Esophagus squamous epithelium (tissue), 5 donors: ENCODE results near the gene PYGM. TPM values are rescaled to one million over a fixed set of nuclear protein-coding genes. Genes with fewer than 3 reads are reported as not detected.
A peak's percentile ranks its signal among the peaks of the same experiment; 100 is the strongest.

Experiments used
- DNase-seq: peaks from one replicate; lab custom pipeline; 2025; lab: John Stamatoyannopoulos, UW
- H3K27ac ChIP-seq, 4 donors: fragments of 200-600 bp; sonication (generic); one replicate each; pipeline ENCODE4 v1.5.1; 2016 to 2019; ENCODE audit warnings: mild to moderate bottlenecking in 1 of 4
- H3K27me3 ChIP-seq, 4 donors: fragments of 200-600 bp; sonication (generic); 1 replicate in 3 of 4; 2 replicates in 1 of 4; pipeline versions ENCODE4 v1.5.1 to v1.6.0; 2017 to 2021; ENCODE audit warnings: antibody characterized with exemption in 1 of 4
- H3K36me3 ChIP-seq, 3 donors: fragments of 200-600 bp; sonication (generic); one replicate each; pipeline ENCODE4 v1.5.1; 2016 to 2019
- H3K4me1 ChIP-seq, 3 donors: fragments of 200-600 bp; sonication (generic); one replicate each; pipeline ENCODE4 v1.5.1; 2017 to 2019
- H3K4me3 ChIP-seq, 4 donors: fragments of 200-600 bp; sonication (generic); 1 replicate in 3 of 4; 2 replicates in 1 of 4; pipeline ENCODE4 v1.5.1; 2016 to 2019; ENCODE audit warnings: mild to moderate bottlenecking in 2 of 4, moderate library complexity in 1 of 4
- H3K9me3 ChIP-seq, 3 donors: fragments of 200-600 bp; sonication (generic); one replicate each; pipeline ENCODE4 v1.5.1; 2016 to 2019
- POLR2A ChIP-seq, 4 donors: fragments of 450-650 bp; IDR thresholded peaks; one replicate each; pipeline ENCODE4 v1.6.1; 2017; ENCODE audit warnings: antibody characterized with exemption in 4 of 4, mild to moderate bottlenecking in 4 of 4, moderate library complexity in 3 of 4
- WGBS, 2 donors: methylation state at CpG; one replicate each; pipeline ENCODE4 v1.1.5; 2018; 5-methylcytosine and 5-hydroxymethylcytosine counted together
- intact Hi-C: fragments of 100-400 bp; cut with DNase I; formaldehyde crosslinking; loops from one replicate; pipeline ENCODE4 v1.15.0; 2022
- total RNA-seq, 4 donors: library from RNA; depleted of rRNA; stranded (reverse); fragments of >200 nt; gene quantifications; one replicate each; pipeline ENCODE4 v1.1.0, GENCODE V29; 2016
- TF ChIP-seq, protein P1 (sequence below), 6 experiments: fragments of 450-650 bp in 4 of 6; fragments of 200-600 bp in 2 of 6; sonication (generic) in 2 of 6; IDR thresholded peaks; one replicate each; pipeline ENCODE4 v1.5.1; 2016 to 2019; ENCODE audit warnings: antibody characterized with exemption in 6 of 6, mild to moderate bottlenecking in 4 of 6, moderate library complexity in 4 of 6
- donor health status: DM: yes; HTN: yes; CAD: no.

Gene PYGM
- total RNA-seq, 4 donors from 2014 or later: 0.27 to 0.95 (median 0.39) TPM

DNA sequence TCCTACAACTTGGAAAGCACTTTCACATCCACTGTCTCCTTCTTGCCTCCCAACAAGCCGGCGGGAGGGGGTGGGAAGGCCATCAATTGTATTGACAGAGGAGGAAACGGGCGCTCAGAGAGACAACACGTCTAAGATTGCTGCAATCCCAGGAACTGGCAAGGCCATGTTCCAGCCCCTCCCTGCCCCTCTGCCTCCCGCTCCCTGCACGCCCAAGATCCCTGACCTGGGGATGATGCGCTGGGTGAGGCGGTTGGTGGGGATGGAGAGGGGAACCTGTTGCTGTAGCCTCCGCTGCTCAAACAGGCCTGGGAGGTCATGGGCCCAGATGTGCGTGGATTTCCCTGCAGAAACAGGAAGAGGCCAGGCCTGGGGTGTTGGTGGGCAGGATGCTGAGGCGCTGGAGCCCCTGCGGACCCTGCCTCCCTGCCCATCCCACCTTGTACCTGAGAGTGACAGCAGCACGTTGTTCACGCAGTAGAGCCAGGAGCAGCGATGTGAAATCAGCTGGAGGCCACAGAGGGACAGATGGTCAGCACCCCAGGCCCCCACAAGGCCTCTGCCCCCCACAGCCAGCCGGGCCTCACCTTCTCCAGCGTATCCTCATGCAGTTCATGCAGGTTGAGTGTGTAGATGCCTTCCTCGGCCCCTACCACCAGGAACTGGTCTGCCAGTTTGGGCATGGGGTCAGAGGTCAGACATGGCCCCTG lies 36.4 kb upstream of the PYGM start:
- Histone ChIP-seq H3K4me3 (no peak overlapping the region), H3K27ac (no peak overlapping the region), H3K36me3 (peaks cover 0 to 23% (median 0%) of the 10 kb centered on the region in 3 donors), H3K9me3 (no peaks in the 10 kb centered on the region), H3K4me1 (peaks cover 0 to 2% (median 0%) of the 10 kb centered on the region in 3 donors), H3K27me3 (no peaks in the 10 kb centered on the region)
- 69 to 87% methylated on average over 9 of the region's 19 CpGs for WGBS, 2 donors
- TF ChIP-seq, protein P1, sequence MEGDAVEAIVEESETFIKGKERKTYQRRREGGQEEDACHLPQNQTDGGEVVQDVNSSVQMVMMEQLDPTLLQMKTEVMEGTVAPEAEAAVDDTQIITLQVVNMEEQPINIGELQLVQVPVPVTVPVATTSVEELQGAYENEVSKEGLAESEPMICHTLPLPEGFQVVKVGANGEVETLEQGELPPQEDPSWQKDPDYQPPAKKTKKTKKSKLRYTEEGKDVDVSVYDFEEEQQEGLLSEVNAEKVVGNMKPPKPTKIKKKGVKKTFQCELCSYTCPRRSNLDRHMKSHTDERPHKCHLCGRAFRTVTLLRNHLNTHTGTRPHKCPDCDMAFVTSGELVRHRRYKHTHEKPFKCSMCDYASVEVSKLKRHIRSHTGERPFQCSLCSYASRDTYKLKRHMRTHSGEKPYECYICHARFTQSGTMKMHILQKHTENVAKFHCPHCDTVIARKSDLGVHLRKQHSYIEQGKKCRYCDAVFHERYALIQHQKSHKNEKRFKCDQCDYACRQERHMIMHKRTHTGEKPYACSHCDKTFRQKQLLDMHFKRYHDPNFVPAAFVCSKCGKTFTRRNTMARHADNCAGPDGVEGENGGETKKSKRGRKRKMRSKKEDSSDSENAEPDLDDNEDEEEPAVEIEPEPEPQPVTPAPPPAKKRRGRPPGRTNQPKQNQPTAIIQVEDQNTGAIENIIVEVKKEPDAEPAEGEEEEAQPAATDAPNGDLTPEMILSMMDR (IDR thresholded peaks at IDR 0.05): no peak
- no peak for TF ChIP-seq POLR2A (IDR thresholded peaks at IDR 0.05)
- no peak for DNase-seq
- intact Hi-C loops: no loop called here

DNA sequence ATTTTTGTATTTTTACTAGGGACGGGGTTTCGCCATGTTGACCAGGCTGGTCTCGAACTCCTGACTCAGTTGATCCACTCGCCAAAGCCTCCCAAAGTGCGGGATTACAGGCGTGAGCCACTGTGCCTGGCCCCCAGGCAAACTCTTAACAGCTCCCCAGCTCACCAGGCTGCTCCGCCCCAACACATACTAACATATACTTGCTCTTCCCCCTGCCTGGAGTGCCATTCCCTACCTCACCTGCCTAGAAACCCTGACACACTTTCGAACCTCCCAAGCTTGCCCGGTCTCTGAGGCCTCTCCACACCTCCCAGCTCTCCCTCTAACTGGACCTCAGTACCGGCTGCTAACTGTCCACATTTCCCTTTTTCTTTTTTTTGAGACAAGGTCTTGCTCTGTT lies 34.8 kb upstream of the PYGM start:
- Histone ChIP-seq H3K27ac (no peak overlapping the region), H3K4me1 (no peaks in the 10 kb centered on the region), H3K36me3 (peaks cover 0 to 33% (median 0%) of the 10 kb centered on the region in 3 donors), H3K9me3 (no peaks in the 10 kb centered on the region), H3K27me3 (no peaks in the 10 kb centered on the region), H3K4me3 (no peak overlapping the region)
- WGBS, 2 donors: 82 to 95% methylated on average over 7 to 10 of the region's 10 CpGs
- intact Hi-C loops: no loop called here
- no peak for DNase-seq
- TF ChIP-seq POLR2A (IDR thresholded peaks at IDR 0.05): no peak

DNA sequence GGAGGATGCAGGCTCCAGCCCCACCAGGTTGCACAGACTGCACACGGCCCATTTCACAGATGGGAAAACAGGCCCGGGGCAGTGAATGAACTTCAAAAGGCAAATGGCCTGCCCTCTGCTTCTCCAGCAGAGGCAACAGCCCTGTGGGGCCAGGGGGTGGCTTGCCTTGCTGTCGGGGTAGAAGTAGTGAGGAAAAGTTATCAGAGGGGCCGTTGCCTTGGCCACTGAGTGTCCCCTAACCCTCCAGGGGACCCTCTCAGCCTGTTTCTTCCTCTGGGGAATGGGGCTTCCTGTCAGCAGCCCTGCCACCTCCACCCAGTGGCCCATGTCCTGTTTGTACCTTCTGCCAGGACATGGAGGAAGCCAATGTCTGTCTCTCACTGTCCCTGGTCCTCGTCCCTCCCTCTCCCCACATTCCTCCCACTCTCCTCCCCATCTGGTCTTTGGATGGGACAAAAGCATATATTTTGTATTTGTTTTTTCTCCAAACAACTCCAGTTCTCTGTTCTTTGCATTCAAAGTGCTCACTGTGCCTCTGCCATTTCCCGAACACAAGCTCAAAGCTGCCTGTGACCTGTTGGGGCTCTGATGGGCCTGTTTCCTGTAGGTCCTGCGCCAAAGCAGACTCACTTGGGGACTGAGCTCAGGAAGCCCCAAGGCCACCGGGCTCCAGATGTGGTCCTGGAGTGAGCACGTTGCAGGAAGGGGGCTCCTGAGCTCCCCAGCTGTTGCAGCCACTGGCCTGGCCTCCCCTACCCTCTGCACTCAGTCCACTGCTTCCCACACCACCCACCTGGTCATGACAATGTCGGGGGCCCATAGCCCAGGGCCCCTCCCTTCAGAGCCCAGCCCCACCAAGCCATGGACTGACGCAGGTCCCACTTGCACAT lies 33.7 kb upstream of the PYGM start:
- no peaks in the 10 kb centered on the region for H3K27me3 ChIP-seq
- intact Hi-C loops: no loop called here
- TF ChIP-seq, protein P1 (IDR thresholded peaks at IDR 0.05): no peak
- TF ChIP-seq POLR2A (IDR thresholded peaks at IDR 0.05): no peak
- no peak for DNase-seq
- 63 to 72% methylated on average over 9 to 10 of the region's 11 CpGs for WGBS, 2 donors
- peak overlapping the region in 2 of 4 donors; percentile 14 to 21 for H3K27ac ChIP-seq
- peaks cover 0 to 40% (median 0%) of the 10 kb centered on the region in 3 donors for H3K36me3 ChIP-seq
- no peak overlapping the region for H3K4me3 ChIP-seq
- H3K9me3 ChIP-seq: no peaks in the 10 kb centered on the region
- H3K4me1 ChIP-seq: no peaks in the 10 kb centered on the region

DNA sequence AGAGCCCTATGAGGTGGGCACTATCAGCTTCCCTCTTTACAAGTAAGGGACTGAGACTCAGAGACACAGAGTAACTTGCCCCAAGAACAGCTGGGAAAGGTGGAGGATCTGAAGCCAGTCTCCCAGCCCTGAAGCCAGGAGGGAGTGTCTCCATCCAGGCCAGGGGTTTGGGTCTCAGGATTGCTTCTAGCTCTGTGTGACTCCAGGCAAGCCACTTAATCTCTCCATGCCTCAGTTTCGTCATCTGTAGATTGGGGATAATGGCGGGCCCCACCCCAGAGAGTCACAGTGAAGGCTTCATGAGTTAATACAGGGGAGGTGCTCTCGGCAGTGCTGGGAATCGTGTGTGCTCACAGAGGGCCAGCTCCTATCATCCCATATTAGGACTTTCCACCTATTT lies 32.7 kb upstream of the PYGM start:
- WGBS, 2 donors: 75% methylated on average over 3 of the region's 4 CpGs; no CpG with 5 or more reads in 1 of the 2 donors
- Histone ChIP-seq H3K36me3 (peaks cover 0 to 34% (median 0%) of the 10 kb centered on the region in 3 donors), H3K27me3 (no peaks in the 10 kb centered on the region), H3K4me1 (peaks cover 0 to 4% (median 0%) of the 10 kb centered on the region in 3 donors), H3K9me3 (no peaks in the 10 kb centered on the region), H3K4me3 (no peak overlapping the region), H3K27ac (no peak overlapping the region)
- intact Hi-C loops: no loop called here
- TF ChIP-seq POLR2A (IDR thresholded peaks at IDR 0.05): no peak
- TF ChIP-seq, protein P1 (IDR thresholded peaks at IDR 0.05): no peak
- no peak for DNase-seq

DNA sequence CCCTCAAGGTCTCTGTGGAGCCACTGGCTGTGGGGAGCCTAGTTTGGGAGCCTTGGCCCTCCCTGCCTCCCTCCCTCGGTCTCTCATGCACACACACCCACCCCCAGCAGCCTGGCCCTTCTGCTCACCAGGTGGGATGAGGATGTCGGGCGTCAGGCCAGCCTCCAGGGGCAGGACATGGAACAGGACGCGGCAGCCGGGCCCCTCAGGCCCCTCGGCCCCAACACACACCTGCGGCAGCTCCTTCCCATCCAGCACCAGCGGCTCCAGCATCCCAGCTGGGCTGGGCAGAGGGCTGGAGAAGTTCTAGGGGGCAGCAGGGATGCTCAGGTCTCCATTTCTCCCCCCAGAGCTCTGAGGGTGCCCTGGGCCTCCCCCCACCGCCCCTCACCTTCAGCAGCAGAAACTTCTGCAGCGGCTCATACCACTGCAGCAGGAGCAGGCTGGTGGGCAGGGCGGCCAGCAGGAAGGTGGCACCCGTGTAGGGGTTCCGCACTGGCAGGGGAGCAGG lies 32.1 kb upstream of the PYGM start:
- intact Hi-C loops: no loop called here
- DNase-seq: no peak
- Histone ChIP-seq H3K27ac (no peak overlapping the region), H3K4me1 (peaks cover 0 to 6% (median 0%) of the 10 kb centered on the region in 3 donors), H3K4me3 (no peak overlapping the region), H3K36me3 (peaks cover 0 to 28% (median 0%) of the 10 kb centered on the region in 3 donors), H3K27me3 (no peaks in the 10 kb centered on the region), H3K9me3 (no peaks in the 10 kb centered on the region)
- TF ChIP-seq, protein P1 (IDR thresholded peaks at IDR 0.05): no peak
- TF ChIP-seq POLR2A (IDR thresholded peaks at IDR 0.05): no peak
- 100% methylated on average over 1 of the region's 14 CpGs; no CpG with 5 or more reads in 1 of the 2 donors for WGBS, 2 donors
